NCI-H82 (cell line): ENCODE data around the gene DHTKD1.
"Not testable (repeated sequence)": the region's sequence is repeated elsewhere in the genome, so short reads cannot be mapped to it uniquely, and the experiment has no call there.

Experiments
- DNase-seq: peaks from one replicate; lab custom pipeline; 2025; lab: John Stamatoyannopoulos, UW

DHTKD1 gene

DNA sequence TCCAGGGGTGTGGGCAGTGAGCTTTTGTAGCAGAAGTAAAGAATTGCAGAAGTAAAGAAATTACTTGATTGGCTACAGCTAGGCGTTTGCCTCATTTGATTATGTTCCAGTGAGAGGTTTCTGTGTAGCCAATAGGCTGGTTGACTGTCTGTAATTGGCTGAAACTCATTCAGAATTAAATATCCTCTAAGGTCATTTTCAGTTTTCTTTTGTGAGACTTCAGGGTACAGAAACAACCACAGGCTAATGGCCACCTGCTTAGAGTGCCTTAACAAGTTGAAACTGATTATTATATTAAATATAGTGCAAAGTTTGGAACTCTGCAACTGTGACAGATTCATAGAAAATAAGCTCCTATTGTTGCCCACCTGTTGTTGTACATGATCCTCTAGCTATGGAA is 71.3 kb downstream of the DHTKD1 start:
- no peak for DNase-seq

- no peak for DNase-seq
These were observed 75.8 kb downstream of the DHTKD1 start for GRCh38 chr10:12144538-12144937.

- DNase-seq = no peak
These were observed 81.4 kb downstream of the DHTKD1 start for GRCh38 chr10:12150163-12150562.

GRCh38 chr10:12154516-12154915 is 85.8 kb downstream of the DHTKD1 start:
- no peak for DNase-seq

- peak; percentile 22 for DNase-seq
These were observed 87.8 kb downstream of the DHTKD1 start for GRCh38 chr10:12156367-12157123.

DNA sequence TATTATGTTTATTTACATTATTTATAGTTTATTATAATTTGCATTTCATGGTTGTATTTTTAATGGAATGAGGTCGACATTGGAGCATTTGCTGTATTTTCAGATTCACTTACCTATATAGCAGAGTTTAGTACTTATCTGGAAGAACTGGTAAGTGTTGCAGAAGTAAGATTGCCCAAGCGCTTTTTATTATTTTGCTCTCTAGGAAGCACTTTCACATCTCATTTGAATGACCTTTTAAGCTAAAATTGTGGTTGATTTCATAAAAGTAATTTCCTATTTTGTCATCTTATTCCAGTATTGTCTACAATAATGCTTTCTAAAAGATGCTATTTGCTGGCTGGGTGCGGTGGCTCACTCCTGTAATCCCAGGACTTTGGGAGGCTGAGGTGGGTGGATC is 89.4 kb downstream of the DHTKD1 start:
- DNase-seq = no peak

DNA sequence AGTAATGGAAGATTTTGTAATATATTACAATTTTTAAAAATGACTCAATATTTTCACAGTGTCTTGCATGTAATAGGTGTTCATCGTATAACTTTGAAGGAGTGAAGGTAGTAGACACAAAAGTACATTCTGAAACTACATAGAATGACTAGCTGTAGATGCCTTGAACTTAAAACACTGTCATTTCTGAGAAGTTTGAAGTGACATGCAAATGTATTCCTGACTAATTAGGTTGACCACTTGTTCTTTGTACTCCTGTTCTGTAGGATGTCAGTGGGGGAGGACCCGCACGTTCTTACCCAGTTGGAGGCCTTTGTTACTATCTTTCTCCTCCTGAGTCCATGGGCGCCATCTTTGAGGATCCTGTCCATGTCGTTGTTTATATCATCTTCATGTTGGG is 91.9 kb downstream of the DHTKD1 start:
- DNase-seq = no peak

- no peak for DNase-seq
These were observed 94.2 kb downstream of the DHTKD1 start for GRCh38 chr10:12162927-12163326.

- DNase-seq = no peak
These were observed 95.3 kb downstream of the DHTKD1 start for GRCh38 chr10:12164085-12164484.

- DNase-seq = no peak
These were observed 96.3 kb downstream of the DHTKD1 start for GRCh38 chr10:12165036-12165435.

- no peak for DNase-seq
These were observed 97.4 kb downstream of the DHTKD1 start for GRCh38 chr10:12165999-12166775.

- not testable (repeated sequence) for DNase-seq
These were observed 102.8 kb downstream of the DHTKD1 start for GRCh38 chr10:12171512-12171911.
